Thoracic aorta (tissue), 2 donors: ENCODE results near the gene MBD5. TPM values are rescaled to one million over a fixed set of nuclear protein-coding genes. Genes with fewer than 3 reads are reported as not detected.

ENCODE experiments used
- ATAC-seq: fragments of 150-250 bp; one replicate; pipeline ENCODE4 v1.8.0; 2017; ENCODE audit warnings: low read depth; ENCODE audit not compliant: insufficient number of reproducible peaks, low FRiP score
- DNase-seq: peaks from one replicate; pipeline ENCODE4 v3.0.0-alpha.2; 2020; ENCODE audit warnings: low spot score
- H3K27ac ChIP-seq, 2 donors: fragments of 200-600 bp; sonication (generic); 1 replicate in 1 of 2; 2 replicates in 1 of 2; pipeline ENCODE4 v1.5.1; 2016; ENCODE audit warnings: mild to moderate bottlenecking in 2 of 2, moderate library complexity in 2 of 2
- H3K27me3 ChIP-seq: fragments of 200-600 bp; sonication (generic); replicated peaks from 2 replicates; pipeline ENCODE4 v1.6.0; 2016; ENCODE audit warnings: mild to moderate bottlenecking; ENCODE audit not compliant: insufficient read depth
- H3K36me3 ChIP-seq: fragments of 200-600 bp; sonication (generic); one replicate; pipeline ENCODE4 v1.5.1; 2016
- H3K4me1 ChIP-seq, 2 donors: fragments of 200-600 bp; sonication (generic); 1 replicate in 1 of 2; 2 replicates in 1 of 2; pipeline versions ENCODE4 v1.5.1 to v1.6.0; 2016; ENCODE audit warnings: low read depth in 2 of 2, mild to moderate bottlenecking in 1 of 2; ENCODE audit not compliant: control insufficient read depth in 1 of 2
- H3K4me3 ChIP-seq: fragments of 200-600 bp; sonication (generic); 2 replicates; pipeline ENCODE4 v1.5.1; 2016; ENCODE audit warnings: mild to moderate bottlenecking
- H3K9me3 ChIP-seq: fragments of 200-600 bp; sonication (generic); 2 replicates; pipeline ENCODE4 v1.5.1; 2016
- total RNA-seq, 2 donors: library from RNA; depleted of rRNA; stranded (reverse); fragments of >200 nt; gene quantifications; one replicate each; pipeline versions ENCODE4 v1.1.0 to v1.2.3, GENCODE V29; 2016
- TF ChIP-seq, protein P1 (sequence below): fragments of 200-600 bp; sonication (generic); IDR thresholded peaks from one replicate; pipeline ENCODE4 v1.5.1; 2019; ENCODE audit warnings: antibody characterized with exemption

Gene MBD5
- 10 to 100 TPM; 35.1 to 50.3 TPM for total RNA-seq

GRCh38 chr2:148021059-148021861 lies at the start of gene MBD5:
Gene MBD5, plus strand, starts transcription at chr2:148021091.
- Histone ChIP-seq H3K4me3 (peak within 1 kb of the TSS; percentile 100), H3K4me1 (peaks cover 29 to 32% of the 10 kb centered on the region in 2 donors), H3K27ac (peak within 1 kb of the TSS; percentile 92 to 95), H3K27me3 (no peaks in the 10 kb centered on the region), H3K9me3 (no peaks in the 10 kb centered on the region), H3K36me3 (no peaks in the 10 kb centered on the region)
- DNase-seq (peak; percentile 2), ATAC-seq (peak; percentile 5)
- TF ChIP-seq, protein P1, sequence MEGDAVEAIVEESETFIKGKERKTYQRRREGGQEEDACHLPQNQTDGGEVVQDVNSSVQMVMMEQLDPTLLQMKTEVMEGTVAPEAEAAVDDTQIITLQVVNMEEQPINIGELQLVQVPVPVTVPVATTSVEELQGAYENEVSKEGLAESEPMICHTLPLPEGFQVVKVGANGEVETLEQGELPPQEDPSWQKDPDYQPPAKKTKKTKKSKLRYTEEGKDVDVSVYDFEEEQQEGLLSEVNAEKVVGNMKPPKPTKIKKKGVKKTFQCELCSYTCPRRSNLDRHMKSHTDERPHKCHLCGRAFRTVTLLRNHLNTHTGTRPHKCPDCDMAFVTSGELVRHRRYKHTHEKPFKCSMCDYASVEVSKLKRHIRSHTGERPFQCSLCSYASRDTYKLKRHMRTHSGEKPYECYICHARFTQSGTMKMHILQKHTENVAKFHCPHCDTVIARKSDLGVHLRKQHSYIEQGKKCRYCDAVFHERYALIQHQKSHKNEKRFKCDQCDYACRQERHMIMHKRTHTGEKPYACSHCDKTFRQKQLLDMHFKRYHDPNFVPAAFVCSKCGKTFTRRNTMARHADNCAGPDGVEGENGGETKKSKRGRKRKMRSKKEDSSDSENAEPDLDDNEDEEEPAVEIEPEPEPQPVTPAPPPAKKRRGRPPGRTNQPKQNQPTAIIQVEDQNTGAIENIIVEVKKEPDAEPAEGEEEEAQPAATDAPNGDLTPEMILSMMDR = no peak

- TF ChIP-seq, protein P1 = no peak
- Histone ChIP-seq H3K27me3 (no peaks in the 10 kb centered on the region), H3K4me3 (no peak overlapping the region), H3K4me1 (peaks cover 0 to 3% of the 10 kb centered on the region in 2 donors), H3K9me3 (no peaks in the 10 kb centered on the region), H3K27ac (no peak overlapping the region), H3K36me3 (peaks cover 4% of the 10 kb centered on the region)
- DNase-seq = no peak
- no peak for ATAC-seq
These were observed 44.8 kb upstream of the MBD5 start for GRCh38 chr2:147976102-147976501.

DNA sequence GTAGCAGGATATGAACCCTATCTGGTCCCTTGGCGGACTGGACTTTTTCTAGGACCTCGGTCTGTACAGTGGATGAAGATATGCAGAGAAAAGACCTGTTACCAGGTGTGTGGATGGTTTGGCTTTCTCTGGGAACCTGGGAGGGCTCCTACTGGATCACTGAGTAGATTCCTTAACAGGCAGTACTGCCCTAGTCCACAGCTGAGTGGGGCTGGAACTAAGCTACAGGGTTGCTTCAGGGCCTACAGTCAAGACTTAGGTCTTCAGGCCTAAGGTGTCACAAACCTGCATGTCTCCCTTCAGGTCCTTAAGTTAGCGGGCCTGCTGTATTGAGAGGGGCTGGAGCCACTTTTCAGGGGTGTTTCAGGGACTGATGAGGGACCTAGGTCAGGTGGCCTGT lies 43.2 kb upstream of the MBD5 start:
- no peak overlapping the region for H3K4me3 ChIP-seq
- H3K36me3 ChIP-seq = peaks cover 3% of the 10 kb centered on the region
- TF ChIP-seq, protein P1 = no peak
- H3K27ac ChIP-seq = no peak overlapping the region
- DNase-seq (no peak), ATAC-seq (no peak)
- H3K4me1 ChIP-seq = peaks cover 0 to 3% of the 10 kb centered on the region in 2 donors
- H3K27me3 ChIP-seq = no peaks in the 10 kb centered on the region
- no peaks in the 10 kb centered on the region for H3K9me3 ChIP-seq

DNA sequence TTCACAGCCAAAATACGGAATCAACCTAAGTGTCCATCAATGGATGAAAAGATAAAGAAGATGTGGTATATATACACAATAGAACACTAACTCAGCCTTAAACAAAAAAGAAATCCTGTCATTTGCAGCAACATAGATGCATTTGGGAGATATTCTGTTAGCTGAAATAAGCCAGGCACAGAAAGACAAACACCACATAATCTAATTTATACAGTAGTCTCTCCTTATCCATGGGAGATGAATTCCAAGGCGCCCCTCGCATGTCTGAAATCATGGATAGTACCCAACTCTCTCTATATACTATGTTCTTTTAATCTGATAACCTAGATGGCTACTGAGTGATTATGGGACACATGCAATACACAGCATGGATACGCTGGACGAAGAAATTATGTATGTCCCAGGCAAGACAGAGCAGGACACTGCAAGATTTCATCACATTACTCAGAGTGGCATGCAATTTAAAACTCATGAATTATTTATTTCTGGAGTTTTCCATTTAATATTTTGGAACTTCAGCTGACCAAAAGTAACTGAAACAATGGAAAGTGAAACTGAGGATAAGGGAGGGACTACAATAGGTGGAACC lies 39.9 kb upstream of the MBD5 start:
- no peak for ATAC-seq

DNA sequence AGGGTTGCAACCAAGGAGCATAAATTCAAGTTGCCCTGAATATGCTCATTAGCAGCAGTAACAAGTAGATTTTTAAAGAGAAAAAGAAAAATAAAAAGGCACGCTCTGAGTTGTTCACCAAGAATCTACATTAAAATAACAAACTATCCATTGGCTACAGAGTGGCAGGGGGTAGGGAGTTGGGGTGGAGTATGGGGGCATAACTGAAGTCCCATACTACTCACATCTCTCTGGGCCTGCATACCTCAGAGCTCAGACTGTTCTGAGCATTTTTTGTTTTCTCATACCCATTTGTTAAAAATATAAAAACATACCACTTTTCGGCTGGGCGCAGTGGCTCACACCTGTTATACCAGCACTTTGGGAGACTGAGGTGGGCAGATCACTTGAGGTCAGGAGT lies 31.8 kb upstream of the MBD5 start:
- Histone ChIP-seq H3K27ac (no peak overlapping the region), H3K4me1 (peaks cover 0 to 3% of the 10 kb centered on the region in 2 donors), H3K27me3 (no peaks in the 10 kb centered on the region), H3K4me3 (no peak overlapping the region), H3K9me3 (no peaks in the 10 kb centered on the region), H3K36me3 (no peaks in the 10 kb centered on the region)
- DNase-seq (no peak), ATAC-seq (no peak)
- TF ChIP-seq, protein P1 = no peak

More for the DNA sequence above, 39.9 kb upstream of the MBD5 start:
- no peaks in the 10 kb centered on the region for H3K4me1 ChIP-seq
- no peak for DNase-seq
- H3K27ac ChIP-seq = no peak overlapping the region
- H3K4me3 ChIP-seq = no peak overlapping the region
- H3K9me3 ChIP-seq = no peaks in the 10 kb centered on the region
- no peaks in the 10 kb centered on the region for H3K36me3 ChIP-seq
- TF ChIP-seq, protein P1 = no peak
- H3K27me3 ChIP-seq = no peaks in the 10 kb centered on the region
